ENCODE data around the gene LGALS9. TPM values are rescaled to one million over a fixed set of nuclear protein-coding genes. Genes with fewer than 3 reads are reported as not detected.

Gene LGALS9
- total RNA-seq (10 to 100 TPM in 3 of 4 donors, 1 to 10 TPM in 1; 9.6 to 11.7 (median 11.1) TPM), polyA plus RNA-seq (10 to 100 TPM in 1 of 3 donors, 1 to 10 TPM in 2; 4.3 to 10.3 (median 7.9) TPM)
- long read RNA-seq, donor 1, partial matches to known transcripts, result 0 of 3 reads
- long read RNA-seq, donor 1, other reads (novel, unspliced or antisense), result 1 of 3 reads
- long read RNA-seq, donor 2, partial matches to known transcripts, result 0 of 2 reads
- long read RNA-seq, donor 2, other reads (novel, unspliced or antisense), result 0 of 2 reads

DNA sequence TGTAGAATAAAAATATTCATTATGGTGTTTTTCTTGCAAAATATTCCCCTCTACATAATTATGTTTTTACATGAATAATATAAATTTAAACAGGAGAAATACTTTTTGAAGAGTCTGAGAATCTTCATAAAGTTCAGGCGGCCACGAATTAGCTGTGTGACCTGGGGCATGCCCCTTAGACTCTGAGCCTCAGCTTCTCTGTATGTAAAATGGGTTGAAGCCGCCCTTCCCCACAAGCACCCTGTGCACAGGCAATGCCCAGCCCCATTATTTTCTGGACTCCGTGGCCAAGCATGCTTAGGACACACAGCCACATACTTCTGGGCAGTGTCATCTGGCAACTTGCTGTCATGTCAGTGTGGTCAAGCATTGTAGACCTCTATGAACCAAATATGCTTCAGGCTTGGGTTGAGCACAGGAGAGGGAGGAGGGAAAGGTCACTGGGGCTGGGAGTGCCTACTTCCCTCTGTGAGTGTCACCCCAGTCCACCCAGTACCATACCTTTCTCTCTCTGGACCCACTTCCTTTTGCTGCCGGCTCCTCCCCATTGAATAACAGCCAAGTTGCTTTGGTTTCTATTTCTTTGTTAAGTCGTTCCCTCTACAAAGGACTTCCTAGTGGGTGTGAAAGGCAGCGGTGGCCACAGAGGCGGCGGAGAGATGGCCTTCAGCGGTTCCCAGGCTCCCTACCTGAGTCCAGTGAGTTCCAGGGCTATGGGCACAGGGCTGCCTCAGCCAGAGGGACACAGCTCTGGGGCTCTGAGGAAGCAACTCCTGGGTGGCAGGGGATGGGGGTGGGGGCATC lies at the start of gene LGALS9:
Gene LGALS9 (plus strand): TSS at position 582 of the 804 bp plus-strand sequence. CDS start 78 bp downstream, at position 660.
- WGBS, 3 donors, result 48 to 52% (median 50%) methylated on average over 10 of the region's 10 CpGs
- peak within 1 kb of the TSS; percentile 52 for H3K4me3 ChIP-seq
- intact Hi-C loops (cut with DNase I), result no loop called here
- H3K27me3 ChIP-seq (ENCODE audit: insufficient read depth in 3 of 3, low read length in 2 of 3), result no peaks in the 10 kb centered on the region
- DNase-seq, result no peak
- TF ChIP-seq, protein P1, sequence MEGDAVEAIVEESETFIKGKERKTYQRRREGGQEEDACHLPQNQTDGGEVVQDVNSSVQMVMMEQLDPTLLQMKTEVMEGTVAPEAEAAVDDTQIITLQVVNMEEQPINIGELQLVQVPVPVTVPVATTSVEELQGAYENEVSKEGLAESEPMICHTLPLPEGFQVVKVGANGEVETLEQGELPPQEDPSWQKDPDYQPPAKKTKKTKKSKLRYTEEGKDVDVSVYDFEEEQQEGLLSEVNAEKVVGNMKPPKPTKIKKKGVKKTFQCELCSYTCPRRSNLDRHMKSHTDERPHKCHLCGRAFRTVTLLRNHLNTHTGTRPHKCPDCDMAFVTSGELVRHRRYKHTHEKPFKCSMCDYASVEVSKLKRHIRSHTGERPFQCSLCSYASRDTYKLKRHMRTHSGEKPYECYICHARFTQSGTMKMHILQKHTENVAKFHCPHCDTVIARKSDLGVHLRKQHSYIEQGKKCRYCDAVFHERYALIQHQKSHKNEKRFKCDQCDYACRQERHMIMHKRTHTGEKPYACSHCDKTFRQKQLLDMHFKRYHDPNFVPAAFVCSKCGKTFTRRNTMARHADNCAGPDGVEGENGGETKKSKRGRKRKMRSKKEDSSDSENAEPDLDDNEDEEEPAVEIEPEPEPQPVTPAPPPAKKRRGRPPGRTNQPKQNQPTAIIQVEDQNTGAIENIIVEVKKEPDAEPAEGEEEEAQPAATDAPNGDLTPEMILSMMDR (IDR thresholded peaks at IDR 0.05), result no peak
- H3K27ac ChIP-seq, result peak within 1 kb of the TSS; percentile 48
- peak; percentile 3 to 50 (median 25) for ATAC-seq
- H3K9me3 ChIP-seq, result no peaks in the 10 kb centered on the region
- peaks cover 18% of the 10 kb centered on the region for H3K4me1 ChIP-seq
- no peaks in the 10 kb centered on the region for H3K36me3 ChIP-seq (ENCODE audit: insufficient read depth in 1 of 2, low read depth in 1 of 2)

DNA sequence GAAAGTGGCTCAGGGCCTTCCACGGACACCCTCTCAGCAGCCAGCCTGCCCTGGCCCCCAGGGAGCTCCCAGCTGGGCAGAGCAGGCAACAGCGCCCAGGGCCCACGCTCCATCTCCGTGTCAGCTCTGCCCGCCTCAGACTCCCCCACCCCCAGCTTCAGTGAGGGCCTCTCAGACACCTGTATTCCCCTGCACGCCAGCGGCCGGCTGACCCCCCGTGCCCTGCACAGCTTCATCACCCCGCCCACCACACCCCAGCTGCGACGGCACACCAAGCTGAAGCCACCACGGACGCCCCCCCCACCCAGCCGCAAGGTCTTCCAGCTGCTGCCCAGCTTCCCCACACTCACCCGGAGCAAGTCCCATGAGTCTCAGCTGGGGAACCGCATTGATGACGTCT lies 48.3 kb upstream of the LGALS9 start:
- DNase-seq, result no peak
- TF ChIP-seq, protein P1 (IDR thresholded peaks at IDR 0.05), result no peak
- intact Hi-C loops (cut with DNase I), result no loop called here
- Histone ChIP-seq H3K4me1 (peaks cover 35% of the 10 kb centered on the region), H3K9me3 (no peaks in the 10 kb centered on the region), H3K36me3 (ENCODE audit: insufficient read depth in 1 of 2, low read depth in 1 of 2) (peaks cover 0 to 49% of the 10 kb centered on the region in 2 donors), H3K27me3 (ENCODE audit: insufficient read depth in 3 of 3, low read length in 2 of 3) (no peaks in the 10 kb centered on the region), H3K4me3 (no peak overlapping the region), H3K27ac (peak overlapping the region; percentile 1)
- ATAC-seq, result no peak
- WGBS, 3 donors, result 76 to 80% (median 76%) methylated on average over 14 to 18 of the region's 18 CpGs

DNA sequence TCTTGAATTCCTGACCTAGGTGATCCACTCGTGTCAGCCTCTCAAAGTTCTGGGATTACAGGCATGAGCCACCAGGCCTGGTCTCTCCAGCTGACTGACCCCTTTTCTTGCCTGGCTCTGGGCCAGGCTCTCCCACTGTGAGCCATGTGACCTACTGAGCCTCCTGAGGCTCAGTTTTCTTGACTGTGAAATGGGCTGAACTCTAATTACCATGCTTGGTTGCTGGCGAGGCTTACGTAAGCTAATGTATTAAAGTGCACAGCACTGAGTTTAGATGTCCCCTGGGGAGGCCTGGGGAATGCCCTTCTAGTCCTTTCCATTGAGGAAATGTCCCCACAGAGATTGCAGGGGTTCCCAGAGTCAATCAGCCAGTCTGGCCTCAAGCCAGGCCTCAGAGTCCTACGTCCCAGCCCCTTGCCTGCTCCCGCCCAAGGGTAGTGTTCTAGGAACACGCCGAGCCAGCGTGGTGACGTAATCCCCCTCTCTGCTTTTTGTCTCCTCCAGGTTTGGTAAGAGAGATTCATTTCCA lies 45.8 kb upstream of the LGALS9 start:
- WGBS, 3 donors, result 78 to 94% (median 78%) methylated on average over 9 of the region's 9 CpGs
- peaks cover 14% of the 10 kb centered on the region for H3K4me1 ChIP-seq
- ATAC-seq (no peak), DNase-seq (no peak)
- no peaks in the 10 kb centered on the region for H3K9me3 ChIP-seq
- no peaks in the 10 kb centered on the region for H3K27me3 ChIP-seq (ENCODE audit: insufficient read depth in 3 of 3, low read length in 2 of 3)
- peaks cover 0 to 74% of the 10 kb centered on the region in 2 donors for H3K36me3 ChIP-seq (ENCODE audit: insufficient read depth in 1 of 2, low read depth in 1 of 2)
- H3K4me3 ChIP-seq, result no peak overlapping the region
- intact Hi-C loops (cut with DNase I), result loop anchor here in 1 of 2 donors (5.0 kb wide), 1 partner anchor 48 kb away; no protein-coding TSS in a partner anchor
- no peak overlapping the region for H3K27ac ChIP-seq
- TF ChIP-seq, protein P1 (IDR thresholded peaks at IDR 0.05), result no peak

DNA sequence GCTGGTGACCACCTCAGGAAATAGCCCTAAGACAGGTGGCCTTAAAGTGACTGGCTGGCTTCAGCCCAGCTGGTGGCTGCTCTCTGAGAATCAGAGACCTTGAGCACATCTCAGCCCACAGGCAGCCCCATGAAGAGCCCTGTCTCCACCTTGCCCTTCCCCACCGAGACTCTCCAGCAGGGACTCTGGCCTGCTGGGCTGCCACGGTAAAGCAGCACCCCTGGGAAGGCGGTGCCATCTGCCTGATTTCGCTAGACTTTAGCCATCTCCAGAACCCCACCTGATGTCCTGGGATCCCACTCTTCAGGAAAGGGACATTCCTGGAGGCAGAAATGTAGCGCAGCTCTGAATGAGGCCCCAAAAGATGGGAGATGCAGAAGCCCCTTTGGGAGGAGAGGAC lies 45.2 kb upstream of the LGALS9 start:
- WGBS, 3 donors, result 85 to 93% (median 91%) methylated on average over 5 of the region's 5 CpGs
- H3K4me3 ChIP-seq, result no peak overlapping the region
- H3K9me3 ChIP-seq, result no peaks in the 10 kb centered on the region
- no peak overlapping the region for H3K27ac ChIP-seq
- intact Hi-C loops (cut with DNase I), result loop anchor here in 1 of 2 donors (5.0 kb wide), 1 partner anchor 48 kb away; no protein-coding TSS in a partner anchor
- no peaks in the 10 kb centered on the region for H3K27me3 ChIP-seq (ENCODE audit: insufficient read depth in 3 of 3, low read length in 2 of 3)
- H3K4me1 ChIP-seq, result peaks cover 9% of the 10 kb centered on the region
- ATAC-seq, result no peak
- no peak for DNase-seq
- H3K36me3 ChIP-seq (ENCODE audit: insufficient read depth in 1 of 2, low read depth in 1 of 2), result peaks cover 0 to 80% of the 10 kb centered on the region in 2 donors
- TF ChIP-seq, protein P1 (IDR thresholded peaks at IDR 0.05), result no peak

Data from psoas muscle (tissue), 8 donors.